ENCODE measurements around the gene TRAF2.

TRAF2 gene

DNA sequence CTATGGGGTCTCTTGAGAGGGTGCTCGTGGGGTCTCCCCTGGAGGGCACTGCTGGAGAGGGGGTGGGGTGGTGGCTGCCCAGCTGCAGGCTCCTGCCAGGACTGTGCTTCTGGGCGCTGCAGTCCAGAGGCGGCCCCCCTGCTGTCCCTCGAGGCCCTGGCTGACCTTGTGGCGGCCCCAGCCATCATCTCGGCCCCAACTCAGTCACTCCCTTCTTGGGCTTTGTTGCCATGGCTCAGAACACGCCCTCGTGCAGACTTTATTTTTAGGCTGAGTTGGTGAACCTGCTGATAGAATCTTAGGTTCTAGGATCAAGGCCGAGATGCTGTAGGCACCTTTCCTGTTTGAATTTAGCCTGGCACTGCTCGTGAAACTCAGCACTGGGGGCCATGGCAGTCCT, 35.4 kb downstream of the TRAF2 start:
- TF ChIP-seq CTCF (IDR thresholded peaks at IDR 0.05; ENCODE audit: low read depth, low read length) = no peak
- TF ChIP-seq EZH2phosphoT487 (IDR thresholded peaks at IDR 0.05; ENCODE audit: low read depth) = no peak
- Histone ChIP-seq H3K4me3 (ENCODE audit: low read length) (no peak overlapping the region), H4K20me1 (ENCODE audit: insufficient read depth, low read length) (no peaks in the 10 kb centered on the region), H3K27ac (ENCODE audit: low read length) (no peak overlapping the region), H2AFZ (ENCODE audit: low read depth, low read length) (no peak overlapping the region), H3K4me1 (ENCODE audit: low read length) (no peaks in the 10 kb centered on the region), H3K9me3 (ENCODE audit: insufficient read depth, low read length) (no peaks in the 10 kb centered on the region), H3K4me2 (ENCODE audit: low read length) (no peak overlapping the region), H3K79me2 (ENCODE audit: low read length) (no peaks in the 10 kb centered on the region), H3K36me3 (replicated peaks; ENCODE audit: low read depth, low read length) (peaks cover 44% of the 10 kb centered on the region), H3K9ac (ENCODE audit: low read length) (no peak overlapping the region), H3K27me3 (ENCODE audit: low read depth, low read length) (no peaks in the 10 kb centered on the region)

- Histone ChIP-seq H3K27me3 (ENCODE audit: low read depth, low read length) (no peaks in the 10 kb centered on the region), H3K9ac (ENCODE audit: low read length) (no peak overlapping the region), H3K9me3 (ENCODE audit: insufficient read depth, low read length) (no peaks in the 10 kb centered on the region), H3K4me3 (ENCODE audit: low read length) (no peak overlapping the region), H3K79me2 (ENCODE audit: low read length) (no peaks in the 10 kb centered on the region), H3K36me3 (replicated peaks; ENCODE audit: low read depth, low read length) (peaks cover 42% of the 10 kb centered on the region), H3K4me2 (ENCODE audit: low read length) (no peak overlapping the region), H4K20me1 (ENCODE audit: insufficient read depth, low read length) (no peaks in the 10 kb centered on the region), H2AFZ (ENCODE audit: low read depth, low read length) (no peak overlapping the region), H3K27ac (ENCODE audit: low read length) (no peak overlapping the region), H3K4me1 (ENCODE audit: low read length) (no peaks in the 10 kb centered on the region)
- TF ChIP-seq EZH2phosphoT487 (IDR thresholded peaks at IDR 0.05; ENCODE audit: low read depth) (no peak), CTCF (IDR thresholded peaks at IDR 0.05; ENCODE audit: low read depth, low read length) (no peak)
Observed at GRCh38 chr9:136922540-136922939, 36.2 kb downstream of the TRAF2 start.

DNA sequence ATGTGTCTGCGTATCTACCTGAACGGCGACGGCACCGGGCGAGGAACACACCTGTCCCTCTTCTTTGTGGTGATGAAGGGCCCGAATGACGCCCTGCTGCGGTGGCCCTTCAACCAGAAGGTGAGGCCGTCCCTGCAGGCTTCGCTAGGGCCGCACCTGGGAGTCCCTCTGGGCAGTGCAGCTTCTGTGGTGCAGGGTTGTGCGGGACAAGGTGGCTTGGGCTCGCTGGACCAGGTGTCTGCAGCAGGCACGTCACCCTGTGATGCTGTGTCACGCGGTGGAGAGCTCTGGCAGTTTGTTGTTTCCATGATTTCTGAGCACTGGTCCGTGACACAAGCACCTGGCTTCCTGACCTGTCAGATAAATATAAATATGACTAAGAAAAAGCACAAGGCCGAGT, 37.6 kb downstream of the TRAF2 start:
- no peaks in the 10 kb centered on the region for H3K79me2 ChIP-seq (ENCODE audit: low read length)
- no peak overlapping the region for H3K4me3 ChIP-seq (ENCODE audit: low read length)
- H3K9me3 ChIP-seq (ENCODE audit: insufficient read depth, low read length) = no peaks in the 10 kb centered on the region
- H3K4me2 ChIP-seq (ENCODE audit: low read length) = no peak overlapping the region
- no peaks in the 10 kb centered on the region for H4K20me1 ChIP-seq (ENCODE audit: insufficient read depth, low read length)
- H3K36me3 ChIP-seq (replicated peaks; ENCODE audit: low read depth, low read length) = peaks cover 51% of the 10 kb centered on the region
- TF ChIP-seq EZH2phosphoT487 (IDR thresholded peaks at IDR 0.05; ENCODE audit: low read depth) = no peak
- H3K4me1 ChIP-seq (ENCODE audit: low read length) = no peaks in the 10 kb centered on the region
- no peak overlapping the region for H3K9ac ChIP-seq (ENCODE audit: low read length)
- H2AFZ ChIP-seq (ENCODE audit: low read depth, low read length) = no peak overlapping the region
- no peaks in the 10 kb centered on the region for H3K27me3 ChIP-seq (ENCODE audit: low read depth, low read length)
- H3K27ac ChIP-seq (ENCODE audit: low read length) = no peak overlapping the region

DNA sequence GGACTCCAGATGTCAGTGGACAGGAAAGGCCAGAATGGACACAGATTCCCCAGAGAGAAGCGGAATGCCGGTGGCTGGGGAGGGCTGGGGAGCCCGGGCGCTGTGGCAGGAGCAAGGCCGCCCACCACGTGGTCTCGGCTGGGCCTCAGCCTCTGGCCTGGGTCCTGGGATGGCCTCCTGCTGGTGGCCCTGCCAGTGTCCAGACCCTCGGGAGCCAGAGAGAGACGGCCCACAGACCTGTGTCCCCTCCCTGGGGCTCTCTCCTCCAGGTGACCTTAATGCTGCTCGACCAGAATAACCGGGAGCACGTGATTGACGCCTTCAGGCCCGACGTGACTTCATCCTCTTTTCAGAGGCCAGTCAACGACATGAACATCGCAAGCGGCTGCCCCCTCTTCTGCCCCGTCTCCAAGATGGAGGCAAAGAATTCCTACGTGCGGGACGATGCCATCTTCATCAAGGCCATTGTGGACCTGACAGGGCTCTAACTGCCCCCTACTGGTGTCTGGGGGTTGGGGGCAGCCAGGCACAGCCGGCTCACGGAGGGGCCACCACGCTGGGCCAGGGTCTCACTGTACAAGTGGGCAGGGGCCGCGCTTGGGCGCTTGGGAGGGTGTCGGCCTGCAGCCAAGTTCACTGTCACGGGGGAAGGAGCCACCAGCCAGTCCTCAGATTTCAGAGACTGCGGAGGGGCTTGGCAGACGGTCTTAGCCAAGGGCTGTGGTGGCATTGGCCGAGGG, 39.3 kb downstream of the TRAF2 start:
- H3K4me2 ChIP-seq (ENCODE audit: low read length) = no peak overlapping the region
- peaks cover 42% of the 10 kb centered on the region for H3K36me3 ChIP-seq (replicated peaks; ENCODE audit: low read depth, low read length)
- no peaks in the 10 kb centered on the region for H3K9me3 ChIP-seq (ENCODE audit: insufficient read depth, low read length)
- H3K27ac ChIP-seq (ENCODE audit: low read length) = no peak overlapping the region
- H3K79me2 ChIP-seq (ENCODE audit: low read length) = no peaks in the 10 kb centered on the region
- TF ChIP-seq EZH2phosphoT487 (IDR thresholded peaks at IDR 0.05; ENCODE audit: low read depth) (no peak), CTCF (IDR thresholded peaks at IDR 0.05; ENCODE audit: low read depth, low read length) (peak; percentile 12; the same call in 1 of the 2 replicates)
- no peaks in the 10 kb centered on the region for H3K4me1 ChIP-seq (ENCODE audit: low read length)
- no peaks in the 10 kb centered on the region for H3K27me3 ChIP-seq (ENCODE audit: low read depth, low read length)
- H3K4me3 ChIP-seq (ENCODE audit: low read length) = no peak overlapping the region
- H4K20me1 ChIP-seq (ENCODE audit: insufficient read depth, low read length) = no peaks in the 10 kb centered on the region
- H2AFZ ChIP-seq (ENCODE audit: low read depth, low read length) = no peak overlapping the region
- no peak overlapping the region for H3K9ac ChIP-seq (ENCODE audit: low read length)
